22Rv1 (cell line): Measurements from ENCODE around the gene RNF32.

Experiments used
- H3K27ac ChIP-seq: fragments of 450-650 bp; 2 replicates; pipeline ENCODE4 v1.5.1; 2017
- CTCF ChIP-seq: fragments of 450-650 bp; IDR thresholded peaks from 2 replicates; pipeline ENCODE4 v1.5.1; 2017; ENCODE audit warnings: mild to moderate bottlenecking
- ZFX ChIP-seq: fragments of 450-650 bp; IDR thresholded peaks from 2 replicates; pipeline ENCODE4 v1.6.1; 2017; ENCODE audit warnings: antibody characterized with exemption, borderline replicate concordance

Gene RNF32

GRCh38 chr7:156603629-156604028 lies 36.9 kb upstream of the RNF32 start:
- no peak overlapping the region for H3K27ac ChIP-seq
- no peak for TF ChIP-seq CTCF
- no peak for TF ChIP-seq ZFX

DNA sequence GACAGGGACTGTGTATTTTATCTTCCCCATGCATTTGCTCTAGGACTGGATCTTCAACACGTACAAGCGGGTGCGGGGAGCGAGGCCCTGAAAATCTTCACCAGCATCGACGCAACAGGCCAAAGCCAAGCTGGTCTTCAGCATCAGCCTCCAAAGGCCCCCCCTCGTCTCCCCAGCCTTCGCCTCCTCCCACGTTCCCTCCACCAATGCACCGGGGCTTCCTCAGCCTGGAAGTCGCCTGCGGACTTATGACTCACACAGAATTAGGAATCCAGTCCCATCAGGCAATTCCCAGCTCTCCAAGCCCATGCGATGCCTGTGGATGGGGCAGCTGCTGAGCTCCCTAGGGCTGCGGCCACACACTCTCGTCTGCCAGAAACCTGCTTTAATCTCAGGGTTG lies 36.3 kb upstream of the RNF32 start:
- TF ChIP-seq CTCF, result no peak
- TF ChIP-seq ZFX, result no peak
- H3K27ac ChIP-seq, result no peak overlapping the region

- H3K27ac ChIP-seq, result no peak overlapping the region
- TF ChIP-seq CTCF (no peak), ZFX (no peak)
Observed at GRCh38 chr7:156604836-156605695, 35.5 kb upstream of the RNF32 start.

DNA sequence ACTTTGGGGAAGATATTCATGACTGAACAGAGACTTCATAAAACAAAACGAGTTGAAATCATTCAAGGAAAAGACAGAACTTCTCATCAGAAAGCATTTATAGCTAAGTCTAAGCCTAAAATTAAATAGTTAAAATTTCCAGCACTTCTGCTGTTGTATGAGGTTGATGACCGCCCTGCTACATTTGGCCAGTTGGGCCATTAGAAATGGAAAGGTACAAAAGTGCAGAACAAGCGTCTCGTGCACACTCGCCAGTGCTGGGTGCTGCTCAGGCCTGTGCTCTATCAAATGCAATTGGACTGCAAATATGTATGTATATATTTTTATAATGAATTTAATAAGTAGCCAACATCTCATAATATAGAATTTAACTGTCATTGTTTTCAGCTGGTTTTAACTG lies 34.4 kb upstream of the RNF32 start:
- H3K27ac ChIP-seq, result no peak overlapping the region
- TF ChIP-seq CTCF (no peak), ZFX (no peak)

DNA sequence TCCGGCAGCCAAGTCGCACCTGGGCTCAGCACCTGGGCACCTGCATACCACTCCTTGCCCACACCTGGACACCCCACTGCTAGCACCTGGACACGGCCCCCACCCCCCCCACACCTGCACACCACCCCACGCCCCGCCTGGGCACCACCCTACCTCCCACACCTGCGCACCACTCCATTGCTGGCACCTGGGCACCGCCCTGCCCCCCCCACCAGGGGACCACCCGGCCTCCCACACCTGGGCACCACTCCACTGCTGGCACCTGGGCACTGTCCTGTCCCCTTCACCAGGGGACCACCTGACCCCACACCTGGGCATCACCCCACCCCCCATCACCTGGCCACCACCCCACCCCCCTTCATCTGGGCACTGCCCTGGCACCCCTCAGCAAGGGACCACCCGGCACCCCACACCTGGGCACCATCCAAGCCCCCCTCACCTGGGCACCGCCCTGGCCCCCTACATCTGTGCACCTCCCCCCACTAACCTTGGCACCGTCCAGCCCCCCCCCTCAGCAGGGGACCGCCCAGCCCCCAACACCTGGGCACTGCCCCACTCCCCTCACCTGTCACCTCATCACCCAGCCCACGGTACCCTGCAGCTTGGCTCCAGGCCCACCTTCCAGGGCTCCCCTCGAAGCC lies 33.8 kb upstream of the RNF32 start:
- H3K27ac ChIP-seq, result no peak overlapping the region
- TF ChIP-seq CTCF (no peak), ZFX (no peak)

DNA sequence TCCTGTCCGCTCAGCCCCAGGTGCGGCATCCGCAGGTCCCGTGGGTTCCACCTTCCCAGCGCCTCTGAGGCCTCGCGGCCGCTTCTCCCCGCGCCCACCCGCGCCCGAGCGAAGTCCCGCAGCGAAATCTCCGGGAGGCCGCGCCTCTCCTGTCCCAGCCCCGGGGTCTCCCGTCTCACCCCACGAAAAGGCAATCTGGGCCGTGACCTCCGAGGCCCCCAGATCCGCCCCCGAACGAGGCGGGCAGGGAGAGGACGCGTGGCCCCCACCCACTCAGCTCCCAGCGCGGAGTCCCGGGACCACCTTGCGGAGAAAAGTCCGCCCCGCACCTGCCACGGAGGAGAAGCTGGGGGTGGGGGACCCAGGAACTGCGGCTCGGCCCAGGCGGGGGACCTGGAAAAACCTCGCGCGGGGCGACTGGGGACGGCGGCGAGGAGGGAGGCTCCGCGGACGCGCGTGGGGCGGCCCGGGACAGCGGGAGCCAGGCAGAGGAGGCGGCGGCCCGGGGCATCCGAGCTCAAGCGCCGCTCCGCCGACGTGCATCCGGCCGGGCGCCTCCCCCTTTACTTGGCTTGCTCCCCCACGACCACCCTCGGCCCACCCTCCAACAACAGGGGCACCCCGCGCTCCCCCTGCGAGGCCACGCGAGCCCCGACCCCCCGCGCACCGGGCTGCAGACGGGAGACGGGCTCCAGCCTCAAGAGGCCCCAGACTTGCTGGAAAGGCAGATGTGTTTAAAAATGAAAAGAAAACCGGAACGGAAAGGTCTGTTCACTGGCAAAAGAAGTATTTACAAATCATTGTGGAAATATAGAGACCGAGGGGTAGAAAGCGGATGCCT lies 33.0 kb upstream of the RNF32 start:
- H3K27ac ChIP-seq, result no peak overlapping the region
- no peak for TF ChIP-seq CTCF
- TF ChIP-seq ZFX, result no peak

DNA sequence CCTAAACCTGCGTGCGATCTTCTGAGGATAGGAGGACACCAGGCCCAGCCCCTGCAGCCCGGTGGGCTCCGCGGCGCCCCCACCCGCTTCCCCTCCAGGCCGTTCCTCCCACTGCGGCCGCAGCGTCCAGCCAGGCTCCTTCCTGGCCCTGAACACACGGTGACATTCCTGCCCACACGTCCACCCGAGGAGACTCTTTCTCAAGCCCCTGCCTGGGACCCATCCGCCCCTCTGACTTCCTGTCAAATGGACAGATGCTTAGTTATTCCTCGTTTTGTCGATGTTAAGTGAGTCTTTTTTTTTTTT lies 32.4 kb upstream of the RNF32 start:
- TF ChIP-seq ZFX (no peak), CTCF (no peak)
- no peak overlapping the region for H3K27ac ChIP-seq
